Fibroblast of peridontal ligament (primary cell): ENCODE measurements around the gene IQGAP3.
"Not testable (repeated sequence)": the region's sequence is repeated elsewhere in the genome, so short reads cannot be mapped to it uniquely, and the experiment has no call there.

ENCODE experiments used
- DNase-seq: peaks from one replicate; pipeline ENCODE4 v3.0.0-alpha.2; 2010; ENCODE audit errors: extremely low read depth

The IQGAP3 gene

DNA sequence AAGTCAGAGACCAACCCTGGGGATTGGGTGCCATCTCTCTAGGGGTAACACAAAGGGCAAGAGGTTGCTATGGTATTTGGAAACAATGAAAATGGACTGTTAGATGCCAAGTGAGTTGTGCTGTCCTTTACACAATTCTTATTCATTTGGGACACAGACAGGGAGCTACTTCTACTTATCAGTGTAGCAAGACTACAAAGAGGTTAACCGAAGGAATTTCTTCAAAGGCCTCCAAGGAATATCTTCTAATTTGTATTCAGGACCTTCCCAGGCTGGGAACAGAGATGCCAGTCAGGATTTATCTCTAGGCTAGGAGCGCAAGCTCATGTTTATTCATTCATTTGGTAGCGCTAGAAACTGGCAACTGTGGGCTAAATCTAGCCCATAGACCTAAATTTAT lies 21.8 kb upstream of the IQGAP3 start:
- no peak for DNase-seq

DNA sequence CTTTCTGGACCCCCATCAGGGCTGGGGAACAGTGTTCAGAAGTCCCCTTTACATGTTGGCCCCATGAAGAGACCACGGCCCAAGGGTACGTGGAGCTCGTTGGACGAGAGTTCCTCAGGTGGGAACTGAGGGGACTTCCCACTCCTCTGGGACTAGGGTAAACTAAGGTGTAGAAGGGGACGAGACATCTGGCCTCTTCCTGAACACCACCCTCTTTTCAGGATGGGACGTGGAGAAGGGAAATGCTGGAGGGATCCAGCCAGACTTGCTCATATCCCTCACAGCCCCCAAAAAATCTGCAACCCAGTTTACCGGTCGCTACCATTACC lies 21.3 kb upstream of the IQGAP3 start:
- no peak for DNase-seq

DNA sequence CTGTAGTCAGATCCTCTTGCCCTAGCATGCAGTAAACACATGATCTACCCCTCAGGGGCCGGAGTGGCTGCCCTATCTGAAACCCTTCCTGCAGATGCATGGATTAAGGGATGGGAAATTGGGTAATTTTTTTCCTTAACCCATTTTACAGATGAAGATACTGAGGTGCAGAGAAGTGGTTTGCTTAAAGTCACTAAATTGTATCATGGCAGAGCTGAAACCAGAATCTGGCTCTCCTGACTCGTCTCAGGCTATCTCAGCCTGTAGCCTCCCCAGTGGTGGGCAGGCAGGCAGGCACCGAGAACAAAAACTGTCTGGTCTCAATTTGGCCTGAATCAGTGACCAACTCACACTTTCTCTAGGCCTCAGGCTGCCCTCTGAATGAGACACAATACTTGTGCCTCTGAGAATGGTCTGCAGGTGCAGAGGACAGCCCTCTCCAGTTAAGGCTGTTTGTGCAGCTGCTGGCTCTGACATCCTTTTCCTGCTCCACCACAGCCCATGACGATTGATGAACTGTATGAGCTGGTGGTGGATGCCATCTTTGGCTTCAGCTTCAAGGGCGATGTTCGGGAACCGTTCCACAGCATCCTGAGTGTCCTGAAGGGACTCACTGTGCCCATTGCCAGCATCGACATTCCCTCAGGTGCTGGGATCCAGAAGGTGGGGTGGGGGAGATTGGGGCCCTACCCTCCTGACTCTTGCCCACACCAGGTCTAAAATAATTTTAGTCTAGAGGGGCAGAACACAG lies 20.7 kb upstream of the IQGAP3 start:
- no peak for DNase-seq

DNA sequence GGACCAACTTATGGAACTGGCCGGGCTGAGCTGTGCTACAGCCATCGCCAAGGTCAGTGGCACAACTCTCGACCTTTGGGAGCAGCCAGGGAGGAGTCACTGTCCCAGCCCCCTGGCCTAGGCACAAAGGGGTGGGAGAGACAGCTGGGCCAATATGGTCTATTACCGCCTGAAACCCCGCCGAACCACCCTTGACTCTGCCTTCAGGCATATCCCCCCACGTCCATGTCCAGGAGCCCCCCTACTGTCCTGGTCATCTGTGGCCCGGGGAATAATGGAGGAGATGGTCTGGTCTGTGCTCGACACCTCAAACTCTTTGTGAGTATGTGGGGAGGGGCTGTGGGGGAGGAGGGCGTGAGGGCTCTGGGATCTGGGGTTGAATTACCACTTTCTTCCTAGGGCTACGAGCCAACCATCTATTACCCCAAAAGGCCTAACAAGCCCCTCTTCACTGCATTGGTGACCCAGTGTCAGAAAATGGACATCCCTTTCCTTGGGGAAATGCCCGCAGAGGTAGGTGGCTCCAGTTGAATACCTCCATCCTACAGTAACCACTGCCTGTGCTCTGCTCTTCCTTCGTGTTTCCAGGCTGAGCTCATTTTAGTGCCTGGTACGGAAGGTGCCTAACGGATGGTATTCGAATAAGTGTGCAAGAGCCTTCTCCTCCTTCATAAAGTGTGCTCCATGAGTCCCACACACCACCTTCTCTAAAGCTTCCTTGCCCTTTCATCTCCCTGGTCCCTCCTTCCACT lies 20.0 kb upstream of the IQGAP3 start:
- no peak for DNase-seq

DNA sequence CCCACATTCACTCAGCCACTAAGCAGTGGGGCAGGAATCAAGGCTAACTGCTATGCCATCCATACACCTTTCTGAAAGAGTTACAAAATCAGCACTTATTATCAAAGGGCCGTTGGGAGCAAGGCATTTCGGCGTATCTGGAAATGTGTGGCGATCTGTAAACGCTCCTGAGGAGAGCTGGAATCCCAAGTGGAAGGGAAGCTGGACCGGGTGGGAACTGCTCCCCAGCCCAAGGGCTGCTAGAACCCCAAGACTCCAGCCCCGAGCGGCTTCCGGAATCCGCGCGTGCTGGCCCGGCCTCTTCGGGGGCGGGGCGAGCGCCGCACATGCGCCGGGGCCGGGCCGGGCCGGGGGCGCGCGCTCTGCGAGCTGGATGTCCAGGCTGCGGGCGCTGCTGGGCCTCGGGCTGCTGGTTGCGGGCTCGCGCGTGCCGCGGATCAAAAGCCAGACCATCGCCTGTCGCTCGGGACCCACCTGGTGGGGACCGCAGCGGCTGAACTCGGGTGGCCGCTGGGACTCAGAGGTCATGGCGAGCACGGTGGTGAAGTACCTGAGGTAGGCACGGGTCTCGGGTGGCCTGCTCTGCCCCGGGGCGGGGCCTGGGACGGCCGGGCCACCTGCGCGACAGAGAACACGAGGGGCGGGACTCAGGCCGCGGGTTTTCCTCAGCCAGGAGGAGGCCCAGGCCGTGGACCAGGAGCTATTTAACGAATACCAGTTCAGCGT lies 19.2 kb upstream of the IQGAP3 start, which contains the start of gene NAXE:
Gene NAXE (plus strand): TSS at position 345 of the 726 bp plus-strand sequence. CDS start 29 bp downstream, at position 374.
- DNase-seq = peak; percentile 47

DNA sequence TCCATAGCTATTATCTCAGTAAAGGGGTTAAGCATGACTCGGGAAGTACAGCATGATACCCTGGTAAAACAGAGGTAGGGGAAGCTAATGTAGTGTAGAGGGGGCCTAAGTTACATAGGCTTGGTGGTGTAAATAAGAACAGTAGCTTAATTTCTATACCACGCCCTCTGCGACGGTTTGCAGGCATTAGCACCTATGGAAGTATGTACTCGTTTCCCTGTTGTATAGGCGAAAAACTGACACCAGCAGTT lies 18.7 kb upstream of the IQGAP3 start:
- DNase-seq = no peak

DNA sequence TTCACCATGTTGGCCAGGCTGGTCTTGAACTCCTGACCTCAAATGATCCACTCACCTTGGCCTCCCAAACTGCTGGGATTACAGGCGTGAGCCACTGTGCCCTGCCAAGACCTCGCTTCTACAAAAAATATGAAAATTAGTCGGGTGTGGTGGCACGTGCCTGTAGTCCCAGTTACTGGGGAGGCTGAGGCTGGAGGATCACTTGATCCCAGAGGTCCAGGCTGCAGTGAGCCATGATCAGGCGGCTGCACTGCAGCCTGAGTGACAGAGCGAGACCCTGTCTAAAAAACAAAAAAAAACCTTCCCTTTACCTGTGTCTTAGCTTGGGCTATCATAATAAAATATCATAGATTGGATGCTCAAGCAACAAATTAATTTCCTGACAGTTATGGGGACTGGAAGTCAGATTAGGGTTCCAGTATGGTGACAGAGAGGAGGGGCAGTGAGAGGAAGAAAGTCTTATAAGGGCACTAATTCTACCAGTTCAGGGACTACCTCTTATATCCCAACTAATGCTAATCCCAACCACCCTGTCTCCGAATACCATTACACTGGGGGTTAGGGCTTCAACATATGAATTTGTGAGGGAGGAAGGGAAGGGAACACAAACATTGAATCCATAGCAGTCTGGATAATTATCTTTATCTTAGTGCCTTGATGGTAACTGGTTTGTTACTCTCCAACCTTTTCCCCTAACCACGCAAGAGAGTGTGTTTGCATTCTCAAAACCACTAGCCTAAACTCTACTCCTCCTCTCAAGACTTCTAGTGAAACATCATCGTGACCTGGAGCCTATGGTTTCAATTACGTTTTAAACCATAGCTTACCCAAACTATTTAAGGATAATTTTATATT lies 18.2 kb upstream of the IQGAP3 start:
- DNase-seq = peak; percentile 33

DNA sequence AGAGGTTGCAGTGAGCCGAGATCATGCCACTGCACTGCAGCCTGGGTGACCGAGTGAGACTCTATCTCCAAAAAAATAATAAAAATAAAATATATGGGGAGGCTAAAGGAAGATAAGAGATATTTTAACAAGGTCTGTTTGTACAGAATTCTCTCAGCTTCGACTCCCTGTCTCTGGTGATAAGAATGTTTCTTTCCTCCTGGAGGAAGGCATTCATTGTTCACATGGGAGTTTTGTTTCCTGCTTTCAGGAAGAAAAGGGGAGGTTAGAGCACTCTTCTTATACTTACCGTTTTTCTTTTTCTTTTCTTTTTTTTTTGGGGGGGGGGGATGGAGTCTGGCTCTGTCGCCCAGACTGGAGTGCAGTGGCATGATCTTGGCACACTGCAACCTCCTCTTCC lies 17.2 kb upstream of the IQGAP3 start:
- DNase-seq = no peak

DNA sequence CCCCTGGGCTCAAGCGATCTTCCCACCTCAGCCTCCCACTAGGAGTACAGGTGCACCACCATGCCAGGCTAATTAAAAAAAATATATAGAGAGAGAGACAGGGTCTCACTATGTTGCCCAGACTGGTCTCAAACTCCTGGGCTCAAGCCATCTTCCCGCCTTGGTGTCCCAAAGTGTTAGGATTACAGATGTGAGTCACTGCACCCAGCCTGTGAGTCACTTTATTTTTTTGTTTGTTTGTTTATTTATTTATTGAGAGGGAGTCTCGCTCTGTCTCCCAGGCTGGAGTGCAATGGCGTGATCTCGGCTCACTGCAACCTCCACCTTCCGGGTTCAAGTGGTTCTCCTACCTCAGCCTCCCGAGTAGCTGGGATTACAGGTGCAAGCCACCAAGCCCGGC lies 15.6 kb upstream of the IQGAP3 start:
- DNase-seq = not testable (repeated sequence)

DNA sequence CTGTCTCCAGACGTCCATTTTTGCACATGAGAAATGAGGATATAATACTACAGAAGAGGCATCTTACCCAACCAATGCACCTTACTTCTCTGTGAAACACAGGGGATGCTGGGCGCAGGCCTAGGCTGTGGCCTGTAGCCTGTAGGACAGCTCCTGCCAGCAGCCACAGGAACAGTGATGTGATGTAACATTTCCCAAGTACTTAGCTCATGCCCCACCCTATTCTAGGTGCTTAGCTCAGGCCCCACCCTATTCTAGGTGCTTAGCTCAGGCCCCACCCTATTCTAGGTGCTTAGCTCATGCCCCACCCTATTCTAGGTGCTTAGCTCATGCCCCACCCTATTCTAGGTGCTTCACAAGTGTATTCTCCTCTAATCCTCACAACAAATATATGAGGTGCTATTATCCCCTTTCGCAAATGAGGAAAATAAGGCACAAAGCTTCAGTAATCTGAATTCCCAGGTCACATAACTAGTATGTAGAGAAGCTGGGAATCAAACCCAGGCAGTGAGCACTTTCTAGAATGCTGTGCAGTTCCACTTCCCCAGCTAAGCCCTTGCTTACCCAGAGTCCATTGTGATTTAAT lies 14.6 kb upstream of the IQGAP3 start:
- no peak for DNase-seq

DNA sequence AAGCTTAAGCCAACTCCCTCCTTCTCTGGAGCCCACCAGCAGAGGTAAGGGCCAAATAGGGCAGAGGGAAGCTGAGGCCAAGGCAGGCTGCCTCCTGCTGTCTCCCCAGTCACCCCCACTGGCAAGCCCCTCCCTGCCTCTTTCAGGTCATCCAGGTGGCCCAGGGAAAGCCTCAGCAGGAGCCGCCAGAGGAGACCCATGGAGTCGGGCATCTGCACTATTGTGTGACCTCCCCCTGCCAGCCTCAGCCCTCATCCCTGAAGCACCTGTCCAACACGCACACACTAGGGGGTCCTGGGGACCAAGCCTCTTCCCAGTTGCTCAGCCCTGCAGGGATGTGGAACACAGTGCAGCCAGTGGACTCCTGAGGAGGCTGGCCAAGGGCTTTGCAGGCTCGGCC lies 14.0 kb upstream of the IQGAP3 start:
- no peak for DNase-seq

DNA sequence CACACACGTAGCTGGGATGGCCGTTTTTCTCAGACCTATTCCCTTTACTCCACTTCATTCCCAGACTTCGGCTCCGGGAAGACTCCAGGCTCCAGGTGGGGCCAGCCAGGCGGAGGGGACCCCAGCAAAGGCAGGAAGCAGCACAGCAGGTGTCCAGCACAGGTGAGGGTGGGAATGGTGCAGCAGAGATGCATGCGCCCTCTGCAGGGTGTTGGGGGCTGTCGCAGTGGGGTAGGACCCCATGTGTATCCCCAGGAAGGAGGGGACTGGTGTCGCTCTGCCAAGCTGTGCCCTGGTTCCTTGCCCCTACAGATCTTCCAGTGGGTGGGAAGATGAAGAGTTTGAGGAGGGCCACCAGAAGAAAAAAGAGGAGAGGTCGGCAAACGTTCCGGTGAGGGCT lies 12.4 kb upstream of the IQGAP3 start:
- DNase-seq = no peak

DNA sequence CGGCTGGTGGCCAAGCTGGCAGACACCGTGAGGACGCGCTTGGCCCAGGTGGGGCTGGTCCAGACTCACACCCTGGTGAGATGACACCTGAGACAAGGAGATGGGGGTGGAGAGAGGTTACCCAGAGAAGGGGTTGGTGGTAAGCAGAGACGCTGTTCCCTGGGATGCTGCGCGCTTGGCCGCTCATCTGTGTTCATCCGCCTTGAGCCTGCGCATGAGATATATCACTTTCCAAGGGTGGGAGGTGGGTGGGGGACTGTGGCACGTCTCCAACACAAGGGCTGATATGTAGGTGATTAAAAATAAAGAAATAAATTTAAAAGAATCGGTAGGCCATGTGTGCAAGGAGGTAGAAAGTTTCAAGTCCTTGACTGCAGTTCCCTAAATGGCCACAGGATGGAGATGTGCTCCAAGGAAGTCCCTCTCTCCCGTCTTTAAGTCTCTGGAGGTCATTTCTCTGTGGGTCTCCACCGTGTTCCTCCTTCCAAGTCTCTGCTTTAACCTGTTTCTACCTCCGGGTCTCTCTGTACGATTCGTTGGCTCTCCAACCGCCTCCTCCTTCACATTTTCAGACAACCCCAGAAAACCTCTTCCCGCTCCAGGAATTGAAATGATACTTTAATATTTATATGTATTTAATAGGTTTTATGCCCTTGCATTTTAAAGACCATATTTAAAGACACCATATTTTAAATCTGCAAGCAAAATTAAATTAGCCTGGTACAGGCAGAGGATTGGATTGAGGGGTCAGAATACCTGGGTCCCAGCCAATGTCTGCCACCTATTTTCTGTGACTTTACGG lies 11.7 kb upstream of the IQGAP3 start:
- DNase-seq = peak; percentile 92

DNA sequence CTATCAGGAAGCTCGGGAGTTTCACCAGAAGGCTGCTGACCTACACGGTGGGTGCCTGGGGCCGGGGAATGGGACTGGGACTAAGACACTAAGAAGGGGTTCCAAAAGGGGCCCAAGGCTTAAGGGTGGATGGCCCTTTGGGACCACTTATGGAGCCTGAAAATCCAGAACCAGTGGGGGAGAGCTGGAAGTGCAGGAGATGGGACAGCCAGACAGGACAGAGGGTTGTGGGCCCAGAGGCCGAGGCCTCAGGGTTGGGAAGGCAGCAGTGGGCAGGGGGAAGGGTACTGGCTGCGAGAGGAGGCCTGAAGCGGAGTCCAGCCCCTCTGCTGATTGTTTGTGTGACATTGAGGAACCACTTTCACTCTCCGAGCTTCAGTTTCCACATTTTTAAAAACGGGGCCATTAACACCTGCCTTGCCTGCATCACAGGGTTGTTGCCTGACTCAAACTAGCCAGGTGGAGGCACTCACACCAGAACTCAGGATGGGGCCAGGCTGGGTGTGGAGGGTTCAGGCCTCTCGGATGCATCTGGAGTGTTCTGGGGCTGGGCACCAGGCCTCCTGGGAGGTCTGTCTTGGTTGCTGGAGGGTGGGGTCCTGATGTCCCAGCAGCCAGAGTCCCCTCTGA lies 10.1 kb upstream of the IQGAP3 start:
- no peak for DNase-seq

DNA sequence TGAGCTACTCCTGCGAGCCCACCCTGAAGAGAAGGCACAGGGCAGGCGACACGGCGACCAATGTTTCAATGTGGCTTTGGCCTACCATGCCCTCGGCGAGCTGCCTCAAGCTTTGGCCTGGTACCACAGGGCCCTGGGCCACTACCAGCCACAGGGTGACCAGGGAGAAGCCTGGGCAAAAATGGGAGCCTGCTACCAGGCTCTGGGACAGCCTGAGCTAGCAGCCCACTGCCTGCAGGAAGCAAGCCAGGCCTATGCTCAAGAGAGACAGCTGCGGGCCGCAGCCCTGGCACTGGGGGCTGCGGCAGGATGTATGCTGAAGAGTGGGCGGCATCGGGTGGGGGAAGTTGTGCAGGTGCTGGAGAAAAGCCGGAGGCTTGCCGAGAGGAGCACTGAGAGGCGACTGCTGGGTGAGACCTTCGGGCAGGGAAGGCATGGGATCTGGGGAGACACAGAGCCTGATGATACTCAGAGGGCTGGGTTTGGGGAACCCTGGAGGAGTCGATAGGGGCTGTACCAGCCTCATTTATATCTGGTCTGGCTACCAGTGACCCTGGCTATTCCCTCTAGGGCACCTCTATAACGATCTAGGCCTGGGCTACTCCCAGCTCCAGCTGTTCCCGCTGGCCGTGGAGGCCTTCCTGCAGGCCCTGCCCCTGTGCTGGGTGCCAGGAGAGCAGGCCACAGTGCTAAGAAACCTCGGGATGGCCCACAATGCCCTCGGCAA lies 9.5 kb upstream of the IQGAP3 start:
- DNase-seq = no peak

DNA sequence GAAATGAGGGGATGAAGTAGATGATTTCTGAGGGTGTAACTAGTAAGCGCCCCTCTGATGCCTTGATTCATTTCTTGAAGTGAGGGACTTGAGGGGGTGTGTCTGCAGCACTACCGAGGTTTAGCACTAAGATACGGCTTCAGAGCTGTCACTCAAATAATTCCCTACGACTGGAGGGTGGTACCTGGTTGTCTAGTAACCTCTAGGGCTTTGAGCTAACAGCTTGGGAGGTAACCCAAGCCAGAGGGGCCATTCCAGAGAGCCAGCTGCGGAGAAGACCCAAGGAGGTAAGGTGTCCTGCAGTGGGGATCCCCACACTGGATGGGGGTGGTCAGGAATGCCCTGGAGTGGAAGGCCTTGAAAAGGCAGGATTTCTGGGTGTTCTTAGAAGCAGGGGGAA lies 7.1 kb upstream of the IQGAP3 start, which contains the start of gene TTC24:
Gene TTC24 (plus strand): TSS at position 252 of the 400 bp plus-strand sequence. CDS start 1,642 bp downstream, outside the sequence.
- DNase-seq = no peak

DNA sequence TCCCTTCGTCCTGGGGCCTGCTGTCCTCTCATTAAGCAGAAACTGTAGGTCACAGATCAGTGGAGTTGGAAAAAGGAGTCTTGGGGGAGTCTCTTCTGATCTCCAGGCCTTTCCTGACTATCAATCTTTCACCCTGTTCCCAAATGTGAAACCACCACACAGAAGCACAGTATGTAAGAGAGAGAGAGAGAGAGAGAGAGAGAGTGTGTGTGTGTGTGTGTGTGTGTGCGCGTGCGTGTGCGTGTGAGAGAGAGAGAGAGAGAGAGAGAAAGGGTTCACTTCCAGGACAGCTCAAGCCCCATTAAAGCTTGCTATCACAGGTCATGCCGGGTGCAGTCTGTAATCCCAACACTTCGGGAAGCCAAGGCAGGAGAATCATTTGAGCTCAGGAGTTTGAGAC lies 5.7 kb upstream of the IQGAP3 start:
- DNase-seq = no peak

DNA sequence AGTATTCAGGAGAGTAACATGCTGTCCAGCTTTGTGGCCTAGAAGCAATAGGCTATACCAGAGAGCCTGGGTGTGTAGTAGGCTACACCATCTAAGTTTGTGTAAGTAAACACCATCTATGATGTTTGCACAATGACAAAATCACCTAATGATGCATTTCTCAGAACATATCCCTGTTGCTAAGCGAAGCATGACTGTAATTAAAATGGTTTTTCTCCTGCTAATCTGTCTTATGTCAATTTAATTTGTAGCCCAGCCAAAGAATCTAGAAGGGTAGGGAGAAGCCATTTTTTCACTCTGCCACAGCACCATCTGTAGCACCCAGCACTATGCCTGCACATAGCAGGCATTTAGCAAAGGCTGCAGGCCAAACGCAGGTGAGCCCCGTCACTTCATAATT lies 5.2 kb upstream of the IQGAP3 start:
- DNase-seq = no peak

DNA sequence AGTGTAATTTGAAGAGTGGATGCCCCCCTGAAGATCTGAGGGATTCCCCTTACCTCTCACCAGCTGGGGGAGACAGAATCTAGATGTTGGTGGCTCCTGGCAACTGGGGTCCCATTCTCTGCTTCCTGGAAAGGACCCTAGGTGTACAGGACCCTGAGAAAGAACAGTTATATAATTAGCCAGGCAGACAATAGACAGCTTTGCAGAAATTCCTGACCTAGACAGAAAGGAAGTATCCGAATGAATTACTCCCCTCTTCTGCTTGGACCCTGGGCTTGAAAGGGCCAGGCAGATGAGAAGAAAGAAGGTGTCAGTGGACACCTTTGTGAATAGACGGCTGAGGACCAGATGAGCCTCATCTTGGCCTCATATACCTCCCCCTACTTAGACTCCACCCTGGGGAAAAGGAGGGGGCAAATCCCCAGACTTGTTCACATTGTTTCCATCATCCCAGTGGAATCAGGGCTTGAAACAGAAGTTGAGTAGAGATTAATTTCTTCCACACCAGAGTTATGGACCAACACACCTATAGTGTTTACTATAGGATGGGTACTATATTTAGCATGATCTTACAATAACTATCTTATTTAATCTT lies 1.8 kb upstream of the IQGAP3 start:
- DNase-seq = no peak
